Stimulated activated memory B cell treated with anti-CD40 and anti-IgM and Interleukin-4, amounts not matched to agents 10 μg/mL and 1 μg/mL and 100 μg/mL, for 72 hours (primary cell): ENCODE results near the gene CD7.

Experiments
- ATAC-seq: fragments of 150-1000 bp; cut with Tn5 transposase; 2 replicates; pipeline ENCODE4 v1.10.0; 2021
- H3K27ac Mint-ChIP-seq: one replicate; pipeline ENCODE4 v1.8.0; 2022; ENCODE audit warnings: mild to moderate bottlenecking, mixed read lengths
- H3K27me3 Mint-ChIP-seq: one replicate; pipeline ENCODE4 v1.8.0; 2022; ENCODE audit warnings: mixed read lengths
- H3K36me3 Mint-ChIP-seq: one replicate; pipeline ENCODE4 v1.8.0; 2022; ENCODE audit warnings: mixed read lengths
- H3K4me1 Mint-ChIP-seq: one replicate; pipeline ENCODE4 v1.8.0; 2022; ENCODE audit warnings: mixed read lengths
- H3K4me3 Mint-ChIP-seq: one replicate; pipeline ENCODE4 v1.8.0; 2022; ENCODE audit warnings: mild to moderate bottlenecking, moderate library complexity, mixed read lengths
- H3K9me3 Mint-ChIP-seq: one replicate; pipeline ENCODE4 v1.8.0; 2022; ENCODE audit warnings: mixed read lengths

Gene CD7

DNA sequence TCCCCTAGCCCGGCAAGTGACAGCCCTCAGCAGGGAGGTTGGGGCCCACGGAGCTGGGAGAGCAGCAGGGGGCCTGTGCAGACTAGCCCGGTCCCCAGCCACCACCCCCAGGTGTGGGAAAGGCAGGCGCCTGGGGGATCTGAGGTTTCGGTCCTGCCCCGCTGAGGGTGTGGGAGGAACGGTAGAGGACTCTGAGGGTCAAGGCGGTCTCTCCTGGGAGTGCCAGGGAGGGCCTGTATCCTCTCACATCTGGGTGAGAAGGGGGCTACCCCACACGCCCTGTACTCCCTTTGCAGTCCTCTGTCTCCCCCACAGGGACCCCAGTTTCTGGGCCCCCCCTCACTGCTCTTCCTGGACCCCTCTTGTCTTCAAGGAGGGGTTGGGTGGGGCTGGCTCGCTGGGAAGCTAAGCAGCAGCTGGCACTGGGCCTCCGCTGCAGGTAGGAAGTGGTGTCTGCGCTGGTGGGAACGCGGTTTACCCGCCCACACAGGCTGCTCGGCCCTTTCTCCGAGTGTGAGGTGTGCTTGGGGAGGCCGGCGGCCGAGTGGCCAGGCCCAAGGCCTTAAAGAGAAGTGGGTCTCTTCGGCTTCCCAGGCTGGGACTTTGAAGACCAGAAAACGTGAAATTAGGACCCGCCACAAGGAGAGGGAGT, 15.4 kb downstream of the CD7 start:
- Mint-ChIP-seq H3K4me1 (peaks cover 60% of the 10 kb centered on the region), H3K4me3 (peak overlapping the region; percentile 55), H3K9me3 (no peaks in the 10 kb centered on the region), H3K27ac (peak overlapping the region; percentile 97), H3K27me3 (no peaks in the 10 kb centered on the region), H3K36me3 (no peaks in the 10 kb centered on the region)
- ATAC-seq = no peak

DNA sequence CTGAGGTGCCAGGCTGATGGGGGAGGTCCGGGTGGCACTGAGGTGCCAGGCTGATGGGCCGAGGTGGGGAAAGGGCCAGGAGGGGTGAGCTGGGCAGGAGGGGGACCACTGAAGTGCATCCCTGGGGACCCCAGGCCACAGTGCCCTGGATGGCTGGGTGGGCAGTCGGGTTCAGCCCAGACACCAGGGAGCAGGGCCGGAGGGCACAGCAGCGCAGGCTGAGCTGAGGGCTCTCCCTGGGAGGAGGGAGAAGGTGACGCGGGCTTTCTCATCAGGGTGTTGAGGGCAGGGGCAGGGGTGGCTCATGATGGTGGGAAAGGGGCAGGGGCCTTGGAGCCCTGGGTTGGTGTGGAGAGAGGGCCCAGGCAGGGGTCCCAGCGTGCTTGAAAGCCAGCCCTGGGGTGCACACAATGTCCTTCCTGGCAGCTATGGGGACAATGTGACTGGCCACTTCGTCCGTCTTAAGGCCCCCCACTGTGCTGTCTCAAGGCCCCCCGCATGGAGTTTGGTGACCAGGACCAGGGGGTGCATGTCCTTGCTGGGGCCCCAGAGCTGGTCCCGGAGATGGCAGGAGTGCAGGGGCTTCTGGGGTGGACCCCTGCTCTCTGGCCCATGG, 16.0 kb downstream of the CD7 start:
- H3K4me1 Mint-ChIP-seq = peaks cover 66% of the 10 kb centered on the region
- H3K27ac Mint-ChIP-seq = peak overlapping the region; percentile 97
- H3K9me3 Mint-ChIP-seq = no peaks in the 10 kb centered on the region
- H3K27me3 Mint-ChIP-seq = no peaks in the 10 kb centered on the region
- H3K4me3 Mint-ChIP-seq = peak overlapping the region; percentile 55
- ATAC-seq = no peak
- H3K36me3 Mint-ChIP-seq = no peaks in the 10 kb centered on the region

DNA sequence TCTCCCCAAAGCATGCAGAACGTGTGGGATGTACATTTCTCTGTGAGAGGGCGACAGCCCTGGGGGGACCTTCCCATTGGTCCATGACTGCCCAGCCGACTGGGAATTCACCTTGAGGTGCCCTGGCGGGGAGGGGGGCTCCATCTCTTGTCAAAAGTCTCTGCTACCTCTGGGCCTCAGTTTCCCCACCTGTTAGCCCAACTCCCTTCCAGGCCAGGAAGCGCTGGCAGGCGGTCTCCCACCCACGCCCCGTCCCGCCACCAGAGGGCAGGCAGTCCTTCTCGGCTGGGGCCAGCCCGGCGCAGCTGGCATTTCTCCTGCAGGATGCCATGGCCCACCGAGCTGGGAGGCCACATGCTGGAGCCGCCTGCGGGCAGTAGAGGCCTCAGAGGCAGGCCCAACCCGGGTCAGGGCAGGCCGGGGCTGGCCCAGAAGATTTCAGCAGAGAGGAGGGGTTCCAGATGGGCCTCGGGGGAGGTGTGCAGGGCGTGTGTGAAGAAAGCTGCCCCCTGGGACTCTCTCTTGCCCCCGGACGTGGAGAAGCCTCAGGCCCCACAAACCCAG, 16.6 kb downstream of the CD7 start:
- peak overlapping the region; percentile 97 for H3K27ac Mint-ChIP-seq
- H3K36me3 Mint-ChIP-seq = no peaks in the 10 kb centered on the region
- H3K27me3 Mint-ChIP-seq = no peaks in the 10 kb centered on the region
- H3K9me3 Mint-ChIP-seq = no peaks in the 10 kb centered on the region
- H3K4me3 Mint-ChIP-seq = peak overlapping the region; percentile 55
- no peak for ATAC-seq
- H3K4me1 Mint-ChIP-seq = peaks cover 66% of the 10 kb centered on the region

GRCh38 chr17:82300228-82300627, 17.2 kb downstream of the CD7 start:
- H3K36me3 Mint-ChIP-seq = no peaks in the 10 kb centered on the region
- H3K4me1 Mint-ChIP-seq = peaks cover 71% of the 10 kb centered on the region
- ATAC-seq = no peak
- H3K4me3 Mint-ChIP-seq = no peak overlapping the region
- peak overlapping the region; percentile 97 for H3K27ac Mint-ChIP-seq
- H3K27me3 Mint-ChIP-seq = no peaks in the 10 kb centered on the region
- no peaks in the 10 kb centered on the region for H3K9me3 Mint-ChIP-seq

DNA sequence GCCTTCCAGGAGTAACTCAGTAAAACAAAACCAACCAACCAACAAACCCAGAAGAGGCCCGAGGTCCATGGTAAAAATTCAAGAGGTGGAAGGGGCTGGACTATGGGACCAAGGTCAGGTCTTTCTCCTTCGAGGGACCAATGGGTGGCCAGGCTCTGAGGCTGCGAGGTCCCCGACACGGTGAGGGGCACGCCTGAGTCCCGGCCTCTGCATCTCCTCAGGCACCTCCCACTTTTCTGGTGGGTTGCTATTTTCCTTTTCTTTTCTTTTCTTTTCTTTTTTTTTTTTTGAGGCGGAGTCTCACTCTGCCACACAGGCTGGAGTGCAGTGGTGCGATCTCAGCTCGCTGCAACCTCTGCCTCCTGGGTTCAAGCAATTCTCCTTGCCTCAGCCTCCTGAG, 18.0 kb downstream of the CD7 start:
- peak overlapping the region; percentile 97 for H3K27ac Mint-ChIP-seq
- H3K36me3 Mint-ChIP-seq = no peaks in the 10 kb centered on the region
- peak overlapping the region; percentile 68 for H3K4me3 Mint-ChIP-seq
- no peak for ATAC-seq
- H3K27me3 Mint-ChIP-seq = no peaks in the 10 kb centered on the region
- H3K4me1 Mint-ChIP-seq = peaks cover 77% of the 10 kb centered on the region
- H3K9me3 Mint-ChIP-seq = no peaks in the 10 kb centered on the region

GRCh38 chr17:82298538-82299421, 18.6 kb downstream of the CD7 start:
- no peaks in the 10 kb centered on the region for H3K36me3 Mint-ChIP-seq
- ATAC-seq = no peak

GRCh38 chr17:82297714-82298537, 19.5 kb downstream of the CD7 start:
- H3K9me3 Mint-ChIP-seq = no peaks in the 10 kb centered on the region
- ATAC-seq = peak; percentile 91
- H3K4me1 Mint-ChIP-seq = peaks cover 75% of the 10 kb centered on the region
- H3K27me3 Mint-ChIP-seq = no peaks in the 10 kb centered on the region
- peak overlapping the region; percentile 83 for H3K4me3 Mint-ChIP-seq
- peak overlapping the region; percentile 97 for H3K27ac Mint-ChIP-seq
- H3K36me3 Mint-ChIP-seq = no peaks in the 10 kb centered on the region

More at GRCh38 chr17:82298538-82299421, 18.6 kb downstream of the CD7 start:
- Mint-ChIP-seq H3K27ac (peak overlapping the region; percentile 97), H3K27me3 (no peaks in the 10 kb centered on the region), H3K4me3 (peak overlapping the region; percentile 83), H3K4me1 (peaks cover 80% of the 10 kb centered on the region), H3K9me3 (no peaks in the 10 kb centered on the region)

GRCh38 chr17:82297280-82297713, 20.1 kb downstream of the CD7 start:
- peak; percentile 52 for ATAC-seq
- Mint-ChIP-seq H3K4me1 (peaks cover 73% of the 10 kb centered on the region), H3K9me3 (no peaks in the 10 kb centered on the region), H3K27ac (peak overlapping the region; percentile 97), H3K27me3 (no peaks in the 10 kb centered on the region), H3K36me3 (no peaks in the 10 kb centered on the region), H3K4me3 (peak overlapping the region; percentile 83)

- ATAC-seq = no peak
- Mint-ChIP-seq H3K27ac (peak overlapping the region; percentile 97), H3K9me3 (no peaks in the 10 kb centered on the region), H3K36me3 (no peaks in the 10 kb centered on the region), H3K27me3 (no peaks in the 10 kb centered on the region), H3K4me3 (peak overlapping the region; percentile 83), H3K4me1 (peaks cover 70% of the 10 kb centered on the region)
Observed at GRCh38 chr17:82296511-82297279, 20.7 kb downstream of the CD7 start.

DNA sequence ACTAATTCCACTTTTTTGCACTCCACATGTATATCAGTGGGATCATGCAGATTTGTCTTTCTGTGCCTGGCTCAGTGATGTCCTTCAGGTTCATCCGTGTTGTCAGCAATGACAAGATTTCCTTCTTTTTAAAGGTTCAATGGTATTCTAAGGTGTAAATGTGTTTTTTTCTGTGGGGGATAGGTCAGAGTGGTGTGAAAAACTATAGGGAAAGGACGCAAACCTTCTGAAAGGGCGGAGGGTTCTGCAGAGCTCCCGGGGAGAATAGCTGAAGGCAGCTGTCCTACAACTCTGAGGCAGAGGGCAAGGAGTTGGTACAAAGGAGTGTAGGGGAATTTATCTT, 22.0 kb downstream of the CD7 start:
- Mint-ChIP-seq H3K9me3 (no peaks in the 10 kb centered on the region), H3K27me3 (no peaks in the 10 kb centered on the region), H3K27ac (peak overlapping the region; percentile 11), H3K4me3 (no peak overlapping the region), H3K36me3 (no peaks in the 10 kb centered on the region), H3K4me1 (peaks cover 63% of the 10 kb centered on the region)
- no peak for ATAC-seq

DNA sequence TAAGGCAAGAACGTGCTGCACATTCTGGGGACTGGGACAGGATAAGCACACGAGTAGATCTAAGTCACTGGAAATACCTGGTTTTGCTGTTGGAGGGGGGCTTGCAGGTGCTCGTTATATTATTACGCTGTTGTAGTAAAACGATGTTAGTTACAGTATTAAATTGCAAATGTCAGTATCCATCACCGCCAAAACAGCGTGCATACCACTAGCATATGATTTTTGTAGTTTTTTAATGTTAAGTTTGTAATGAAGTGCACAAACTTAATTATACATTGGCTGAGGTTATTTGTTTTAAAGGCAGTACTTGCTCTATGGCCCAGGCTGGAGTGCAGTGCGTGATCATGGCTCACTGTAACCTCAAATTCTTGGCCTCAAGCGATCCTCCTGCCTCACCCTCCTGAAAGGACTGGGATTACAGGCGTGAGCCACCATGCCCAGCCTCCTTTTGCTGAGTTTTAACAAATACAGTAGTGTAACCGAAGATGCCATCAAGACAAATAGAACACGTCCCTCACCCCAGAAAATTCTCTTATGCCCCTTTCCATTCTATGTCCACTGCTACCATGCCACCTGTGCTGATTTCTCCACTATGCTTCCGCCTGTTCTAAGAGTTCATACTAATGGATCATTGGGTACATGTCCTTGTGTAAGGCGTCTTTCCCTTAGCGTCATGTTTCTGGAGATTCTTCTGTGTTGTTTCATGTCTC, 23.2 kb downstream of the CD7 start:
- Mint-ChIP-seq H3K27me3 (no peaks in the 10 kb centered on the region), H3K4me1 (peaks cover 51% of the 10 kb centered on the region), H3K9me3 (no peaks in the 10 kb centered on the region), H3K27ac (peak overlapping the region; percentile 92), H3K4me3 (peak overlapping the region; percentile 59), H3K36me3 (no peaks in the 10 kb centered on the region)
- ATAC-seq = no peak

DNA sequence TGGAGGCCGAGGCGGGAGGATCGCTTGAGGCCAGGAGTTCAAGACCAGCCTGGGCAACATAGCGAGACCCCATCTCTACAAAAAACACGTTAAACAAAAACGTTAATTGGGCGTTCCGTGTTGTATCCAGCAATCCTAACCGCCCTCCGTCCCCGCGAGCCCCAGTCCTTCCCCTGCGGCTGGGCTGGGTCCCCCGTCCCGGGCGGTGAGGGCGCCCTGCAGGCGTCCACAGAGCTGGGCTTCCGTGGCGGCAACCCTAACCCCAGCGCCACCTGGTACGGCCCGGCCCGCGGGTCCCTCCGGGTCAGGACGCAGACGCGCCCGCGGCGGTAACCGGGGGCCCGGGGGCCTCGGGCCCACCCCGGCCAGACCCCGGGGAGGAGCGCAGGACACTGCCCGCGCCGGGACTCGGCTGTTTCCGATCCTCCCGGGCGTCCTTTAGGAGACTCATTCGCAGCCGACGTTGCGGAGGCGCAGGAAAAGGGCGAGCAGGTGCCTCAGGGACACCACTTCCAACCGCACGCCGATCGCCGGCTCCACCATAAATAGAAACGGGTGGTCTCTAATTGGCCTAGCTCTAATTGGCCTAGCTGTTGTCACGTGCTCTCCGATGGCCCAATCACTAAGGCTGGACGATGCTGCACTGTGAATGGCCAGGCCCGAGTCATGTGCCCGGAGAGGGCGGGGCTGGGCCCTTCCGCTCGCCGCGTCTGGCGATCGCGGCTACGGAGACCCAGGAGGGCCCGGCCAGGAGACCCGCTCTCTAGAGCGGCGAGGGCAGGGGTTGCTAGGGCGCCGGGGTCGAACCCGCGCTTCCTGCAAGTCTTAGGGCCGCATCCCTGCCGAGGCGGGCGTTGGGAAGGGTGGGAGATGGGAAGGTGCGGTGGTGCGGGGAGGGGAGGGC, 24.9 kb downstream of the CD7 start:
- Mint-ChIP-seq H3K9me3 (no peaks in the 10 kb centered on the region), H3K36me3 (no peaks in the 10 kb centered on the region), H3K4me1 (peaks cover 39% of the 10 kb centered on the region), H3K27me3 (no peaks in the 10 kb centered on the region), H3K4me3 (peak overlapping the region; percentile 90), H3K27ac (peak overlapping the region; percentile 92)
- ATAC-seq = peak; percentile 98
